ENCODE measurements around the gene FAM193A. TPM values are rescaled to one million over a fixed set of nuclear protein-coding genes. Genes with fewer than 3 reads are reported as not detected.
"Not testable (repeated sequence)": the region's sequence is repeated elsewhere in the genome, so short reads cannot be mapped to it uniquely, and the experiment has no call there.

The FAM193A gene
- total RNA-seq, 1 experiment from 2014 or later, result 38.8 TPM

DNA sequence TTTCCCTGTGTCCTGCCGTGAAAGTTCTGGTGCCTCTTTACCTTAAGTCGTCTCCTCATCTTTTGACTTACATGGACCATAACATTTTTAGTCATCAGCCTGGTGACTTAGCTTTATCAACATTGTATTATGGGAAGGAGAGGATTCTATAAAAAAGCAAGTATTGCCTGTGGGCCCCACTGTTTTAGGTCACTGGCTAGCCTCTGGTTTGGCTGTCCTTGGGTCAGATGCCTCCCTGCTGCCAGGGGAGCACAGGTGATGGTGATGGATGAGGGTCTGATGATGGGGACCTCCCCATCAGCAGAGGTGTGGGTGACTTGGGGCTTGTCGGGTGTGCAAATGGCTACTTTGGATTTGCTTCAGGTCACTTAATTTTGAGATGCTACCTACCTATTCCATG is 51.8 kb downstream of the FAM193A start:
- no peaks in the 10 kb centered on the region for H3K27me3 ChIP-seq (ENCODE audit: low read length)
- peak overlapping the region; percentile 37 for H3K9ac ChIP-seq (ENCODE audit: low read length)
- peak overlapping the region; percentile 66 for H3K27ac ChIP-seq (ENCODE audit: low read length)
- H3K79me2 ChIP-seq (ENCODE audit: low read length), result peaks cover 98% of the 10 kb centered on the region
- no peaks in the 10 kb centered on the region for H3K36me3 ChIP-seq (ENCODE audit: insufficient read depth, low read length)
- no peak for DNase-seq
- no peaks in the 10 kb centered on the region for H3K9me2 ChIP-seq (replicated peaks; ENCODE audit: insufficient read depth, low read length)
- 0 out of 2 replicates have a peak, but pooled peaks cover 11% of the 10 kb centered on the region for H4K20me1 ChIP-seq (ENCODE audit: insufficient read depth, low read depth, low read length)
- H3K4me1 ChIP-seq (ENCODE audit: low read length), result peaks cover 64% of the 10 kb centered on the region
- peak overlapping the region; percentile 40; the same call in 1 of the 2 replicates for H3K4me3 ChIP-seq (ENCODE audit: low read length)
- H2AFZ ChIP-seq (ENCODE audit: low read length), result no peak overlapping the region
- H3K4me2 ChIP-seq (ENCODE audit: low read depth, low read length, poor library complexity, severe bottlenecking), result peak overlapping the region; percentile 64
- no peaks in the 10 kb centered on the region for H3K9me3 ChIP-seq (ENCODE audit: low read length)

DNA sequence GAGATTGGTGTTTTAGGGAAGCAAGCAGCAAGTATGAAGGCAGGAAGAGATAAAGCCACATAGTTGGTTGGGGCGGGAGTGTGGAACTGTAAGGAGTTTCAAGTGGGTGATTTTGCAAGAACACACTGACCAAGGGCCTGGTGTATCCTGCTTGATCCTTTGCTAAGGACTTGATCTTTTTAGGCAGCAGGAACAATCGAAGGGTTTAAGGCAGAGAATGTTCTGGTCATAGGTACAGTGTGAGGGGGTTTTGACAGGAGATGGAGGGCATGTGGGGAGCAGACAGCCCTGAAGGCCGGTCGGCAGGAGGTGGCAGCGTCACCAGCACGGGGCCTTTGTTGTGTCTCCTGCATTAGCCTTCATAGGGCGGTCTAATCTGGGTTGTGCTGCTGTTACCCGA is 54.7 kb downstream of the FAM193A start:
- no peak overlapping the region for H3K27ac ChIP-seq (ENCODE audit: low read length)
- H3K4me2 ChIP-seq (ENCODE audit: low read depth, low read length, poor library complexity, severe bottlenecking), result no peak overlapping the region
- no peaks in the 10 kb centered on the region for H3K27me3 ChIP-seq (ENCODE audit: low read length)
- no peak overlapping the region for H3K9ac ChIP-seq (ENCODE audit: low read length)
- peaks cover 97% of the 10 kb centered on the region for H3K79me2 ChIP-seq (ENCODE audit: low read length)
- H3K4me1 ChIP-seq (ENCODE audit: low read length), result peaks cover 70% of the 10 kb centered on the region
- no peaks in the 10 kb centered on the region for H3K9me2 ChIP-seq (replicated peaks; ENCODE audit: insufficient read depth, low read length)
- no peaks in the 10 kb centered on the region for H3K36me3 ChIP-seq (ENCODE audit: insufficient read depth, low read length)
- no peak for DNase-seq
- no peak overlapping the region for H3K4me3 ChIP-seq (ENCODE audit: low read length)
- 0 out of 2 replicates have a peak, but pooled peaks cover 11% of the 10 kb centered on the region for H4K20me1 ChIP-seq (ENCODE audit: insufficient read depth, low read depth, low read length)
- no peak overlapping the region for H2AFZ ChIP-seq (ENCODE audit: low read length)
- H3K9me3 ChIP-seq (ENCODE audit: low read length), result no peaks in the 10 kb centered on the region

DNA sequence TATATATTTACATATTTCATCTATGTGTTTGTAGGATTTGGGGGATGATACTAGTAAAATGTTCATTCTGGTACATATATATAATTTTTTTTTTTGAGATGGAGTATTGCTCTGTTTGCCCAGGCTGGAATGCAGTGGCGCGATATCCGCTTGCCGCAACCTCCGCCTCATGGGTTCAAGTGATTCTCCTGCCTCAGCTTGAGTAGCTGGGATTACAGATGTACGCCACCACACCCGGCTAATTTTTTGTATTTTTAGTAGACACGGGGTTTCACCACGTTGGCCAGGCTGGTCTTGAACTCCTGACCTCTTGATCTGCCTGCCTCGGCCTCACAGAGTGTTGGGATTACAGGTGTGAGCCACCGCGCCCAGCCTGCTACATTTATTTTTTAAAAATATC is 55.6 kb downstream of the FAM193A start:
- not testable (repeated sequence) for H3K36me3 ChIP-seq (ENCODE audit: insufficient read depth, low read length); H4K20me1 ChIP-seq (ENCODE audit: insufficient read depth, low read depth, low read length); H3K9me2 ChIP-seq (replicated peaks; ENCODE audit: insufficient read depth, low read length); DNase-seq; H3K4me3 ChIP-seq (ENCODE audit: low read length); H2AFZ ChIP-seq (ENCODE audit: low read length); H3K9ac ChIP-seq (ENCODE audit: low read length); H3K9me3 ChIP-seq (ENCODE audit: low read length); H3K4me2 ChIP-seq (ENCODE audit: low read depth, low read length, poor library complexity, severe bottlenecking); H3K27me3 ChIP-seq (ENCODE audit: low read length)
- peaks cover 97% of the 10 kb centered on the region for H3K79me2 ChIP-seq (ENCODE audit: low read length)
- H3K4me1 ChIP-seq (ENCODE audit: low read length), result peaks cover 70% of the 10 kb centered on the region
- peak overlapping the region; percentile 52; the same call in 1 of the 2 replicates for H3K27ac ChIP-seq (ENCODE audit: low read length)

DNA sequence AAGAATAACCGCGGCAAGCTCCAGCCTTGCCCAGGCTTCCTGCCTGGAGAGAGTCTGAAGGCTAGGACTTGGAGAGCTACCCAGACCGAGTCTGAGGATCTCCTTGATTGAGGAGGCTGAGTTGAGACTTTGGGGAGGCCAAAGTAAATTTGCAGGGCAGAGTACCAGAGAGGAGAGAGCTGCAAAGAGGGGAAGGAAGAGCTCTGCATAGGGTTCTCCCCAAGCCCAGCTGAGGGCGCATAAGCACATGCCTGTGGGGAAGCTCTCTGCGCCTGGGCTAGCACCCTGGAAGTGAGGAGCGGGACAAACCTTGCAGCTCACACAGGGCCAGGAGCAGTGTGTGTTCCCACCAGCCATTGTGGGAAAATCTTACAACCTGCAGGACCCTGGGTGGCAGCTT is 56.1 kb downstream of the FAM193A start:
- Histone ChIP-seq H3K27ac (ENCODE audit: low read length) (peak overlapping the region; percentile 52), H3K4me3 (ENCODE audit: low read length) (no peak overlapping the region), H2AFZ (ENCODE audit: low read length) (no peak overlapping the region), H3K79me2 (ENCODE audit: low read length) (peaks cover 97% of the 10 kb centered on the region), H3K9me2 (replicated peaks; ENCODE audit: insufficient read depth, low read length) (no peaks in the 10 kb centered on the region), H3K9me3 (ENCODE audit: low read length) (no peaks in the 10 kb centered on the region), H3K9ac (ENCODE audit: low read length) (no peak overlapping the region), H3K4me1 (ENCODE audit: low read length) (peaks cover 70% of the 10 kb centered on the region), H3K27me3 (ENCODE audit: low read length) (no peaks in the 10 kb centered on the region), H3K36me3 (ENCODE audit: insufficient read depth, low read length) (no peaks in the 10 kb centered on the region), H4K20me1 (ENCODE audit: insufficient read depth, low read depth, low read length) (0 out of 2 replicates have a peak, but pooled peaks cover 5% of the 10 kb centered on the region), H3K4me2 (ENCODE audit: low read depth, low read length, poor library complexity, severe bottlenecking) (no peak overlapping the region)
- no peak for DNase-seq

DNA sequence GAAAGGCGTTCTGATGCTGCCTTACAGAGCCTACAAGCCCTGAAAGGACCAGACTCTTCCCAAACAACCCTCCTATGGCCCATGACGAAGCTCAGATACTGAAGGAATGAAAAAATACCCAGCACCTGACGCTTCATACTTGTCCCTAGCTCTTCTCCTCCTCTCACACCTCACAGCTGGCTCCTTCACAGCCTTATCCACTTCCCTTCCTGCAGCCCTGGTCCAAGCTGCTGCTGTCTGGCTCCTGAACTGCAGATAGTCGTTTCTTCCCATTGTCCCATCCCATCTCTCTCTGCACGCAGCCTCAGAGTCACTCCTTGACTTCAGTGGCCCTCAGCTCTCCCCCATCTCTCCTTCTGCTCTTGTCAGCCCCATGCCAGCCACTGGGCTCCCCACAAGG is 56.6 kb downstream of the FAM193A start:
- 0 out of 2 replicates have a peak, but pooled peaks cover 4% of the 10 kb centered on the region for H4K20me1 ChIP-seq (ENCODE audit: insufficient read depth, low read depth, low read length)
- no peak for DNase-seq
- no peaks in the 10 kb centered on the region for H3K27me3 ChIP-seq (ENCODE audit: low read length)
- peaks cover 70% of the 10 kb centered on the region for H3K4me1 ChIP-seq (ENCODE audit: low read length)
- H2AFZ ChIP-seq (ENCODE audit: low read length), result no peak overlapping the region
- no peaks in the 10 kb centered on the region for H3K36me3 ChIP-seq (ENCODE audit: insufficient read depth, low read length)
- H3K4me2 ChIP-seq (ENCODE audit: low read depth, low read length, poor library complexity, severe bottlenecking), result no peak overlapping the region
- H3K4me3 ChIP-seq (ENCODE audit: low read length), result no peak overlapping the region
- H3K9me3 ChIP-seq (ENCODE audit: low read length), result no peaks in the 10 kb centered on the region
- peaks cover 97% of the 10 kb centered on the region for H3K79me2 ChIP-seq (ENCODE audit: low read length)
- no peaks in the 10 kb centered on the region for H3K9me2 ChIP-seq (replicated peaks; ENCODE audit: insufficient read depth, low read length)
- no peak overlapping the region for H3K9ac ChIP-seq (ENCODE audit: low read length)
- peak overlapping the region; percentile 52; the same call in 1 of the 2 replicates for H3K27ac ChIP-seq (ENCODE audit: low read length)

DNA sequence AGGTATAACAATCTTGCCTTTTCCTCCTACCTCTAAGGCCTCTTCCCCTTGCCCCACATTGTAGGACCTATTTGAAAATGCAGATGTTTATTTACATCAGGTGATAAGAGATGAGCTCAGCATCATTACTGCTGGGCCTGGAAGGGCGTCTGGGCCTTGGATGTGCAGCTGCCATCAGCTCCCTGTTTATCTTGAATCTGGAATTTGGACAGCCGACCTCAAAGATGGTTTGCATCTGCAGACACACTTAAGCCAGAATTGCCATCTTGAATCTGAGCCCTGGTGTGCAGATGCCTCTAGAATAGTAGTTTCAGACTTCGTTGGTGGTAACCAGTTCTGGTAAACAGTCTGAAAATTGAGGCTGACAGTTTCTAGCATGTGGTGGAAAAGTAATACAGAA is 59.0 kb downstream of the FAM193A start:
- Histone ChIP-seq H3K4me1 (ENCODE audit: low read length) (peaks cover 78% of the 10 kb centered on the region), H3K27ac (ENCODE audit: low read length) (peak overlapping the region; percentile 62), H3K27me3 (ENCODE audit: low read length) (no peaks in the 10 kb centered on the region), H3K4me2 (ENCODE audit: low read depth, low read length, poor library complexity, severe bottlenecking) (no peak overlapping the region), H3K79me2 (ENCODE audit: low read length) (peaks cover 99% of the 10 kb centered on the region), H4K20me1 (ENCODE audit: insufficient read depth, low read depth, low read length) (no peaks in the 10 kb centered on the region), H3K9me3 (ENCODE audit: low read length) (no peaks in the 10 kb centered on the region), H3K9me2 (replicated peaks; ENCODE audit: insufficient read depth, low read length) (no peaks in the 10 kb centered on the region), H3K4me3 (ENCODE audit: low read length) (no peak overlapping the region), H3K36me3 (ENCODE audit: insufficient read depth, low read length) (no peaks in the 10 kb centered on the region), H3K9ac (ENCODE audit: low read length) (no peak overlapping the region), H2AFZ (ENCODE audit: low read length) (no peak overlapping the region)
- DNase-seq, result no peak

DNA sequence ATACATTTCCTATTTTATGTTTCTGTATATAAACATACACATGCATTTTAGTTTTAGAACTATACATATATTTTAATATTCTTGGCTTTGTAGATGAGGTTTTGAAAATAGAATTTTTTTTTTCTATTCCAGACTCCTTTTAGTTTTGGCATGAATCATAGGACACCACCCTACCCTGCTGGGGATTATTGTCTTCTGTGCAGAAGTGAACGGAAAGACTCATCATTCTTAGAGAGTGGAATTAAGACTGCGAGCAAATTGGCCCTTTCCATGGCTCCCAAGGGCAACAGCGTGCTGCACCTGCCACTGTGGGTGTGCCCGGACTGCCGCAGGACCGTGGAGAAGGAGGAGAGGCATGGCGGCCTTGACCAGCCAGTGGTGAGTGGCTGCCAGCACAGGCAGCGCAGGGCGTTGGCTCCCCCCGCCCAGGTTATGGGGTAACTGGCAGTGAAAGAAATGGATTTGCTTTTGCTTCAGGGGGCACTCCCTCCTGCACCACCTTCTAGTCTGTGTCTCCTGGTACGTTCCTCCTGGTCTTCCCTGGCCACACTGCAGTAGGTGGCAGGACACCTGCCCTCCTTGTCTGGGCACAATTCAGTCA is 59.6 kb downstream of the FAM193A start:
- Histone ChIP-seq H2AFZ (ENCODE audit: low read length) (no peak overlapping the region), H3K4me3 (ENCODE audit: low read length) (no peak overlapping the region), H3K27me3 (ENCODE audit: low read length) (no peaks in the 10 kb centered on the region), H3K4me2 (ENCODE audit: low read depth, low read length, poor library complexity, severe bottlenecking) (no peak overlapping the region), H4K20me1 (ENCODE audit: insufficient read depth, low read depth, low read length) (no peaks in the 10 kb centered on the region), H3K9me2 (replicated peaks; ENCODE audit: insufficient read depth, low read length) (no peaks in the 10 kb centered on the region), H3K4me1 (ENCODE audit: low read length) (peaks cover 81% of the 10 kb centered on the region), H3K79me2 (ENCODE audit: low read length) (peaks cover 99% of the 10 kb centered on the region), H3K27ac (ENCODE audit: low read length) (peak overlapping the region; percentile 85), H3K9me3 (ENCODE audit: low read length) (no peaks in the 10 kb centered on the region), H3K9ac (ENCODE audit: low read length) (no peak overlapping the region), H3K36me3 (ENCODE audit: insufficient read depth, low read length) (no peaks in the 10 kb centered on the region)
- no peak for DNase-seq

DNA sequence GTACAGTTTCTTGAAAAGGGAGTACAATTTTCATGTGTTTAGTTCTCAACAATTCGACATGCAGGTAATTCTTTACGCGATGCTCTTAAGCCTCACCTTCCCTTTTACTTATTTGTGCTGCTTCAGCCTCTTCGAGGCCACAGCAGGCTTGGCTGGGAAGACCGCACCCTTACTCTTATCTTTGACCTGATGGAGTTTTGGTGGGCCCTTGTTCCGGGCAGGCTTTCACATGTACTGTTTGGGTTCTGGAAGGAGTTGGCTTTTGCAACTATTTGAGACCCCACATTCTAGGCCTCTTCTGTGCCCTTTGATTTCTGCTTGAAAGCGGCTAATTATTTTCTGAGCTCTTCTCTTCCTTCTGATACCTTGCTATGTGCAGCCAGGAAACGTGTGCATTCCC is 60.2 kb downstream of the FAM193A start:
- Histone ChIP-seq H3K4me1 (ENCODE audit: low read length) (peaks cover 76% of the 10 kb centered on the region), H3K27me3 (ENCODE audit: low read length) (no peaks in the 10 kb centered on the region), H3K9me3 (ENCODE audit: low read length) (no peaks in the 10 kb centered on the region), H3K79me2 (ENCODE audit: low read length) (peaks cover 99% of the 10 kb centered on the region), H2AFZ (ENCODE audit: low read length) (no peak overlapping the region), H3K9ac (ENCODE audit: low read length) (peak overlapping the region; percentile 47), H3K36me3 (ENCODE audit: insufficient read depth, low read length) (no peaks in the 10 kb centered on the region), H3K27ac (ENCODE audit: low read length) (peak overlapping the region; percentile 85), H3K4me3 (ENCODE audit: low read length) (no peak overlapping the region), H4K20me1 (ENCODE audit: insufficient read depth, low read depth, low read length) (no peaks in the 10 kb centered on the region), H3K9me2 (replicated peaks; ENCODE audit: insufficient read depth, low read length) (no peaks in the 10 kb centered on the region), H3K4me2 (ENCODE audit: low read depth, low read length, poor library complexity, severe bottlenecking) (peak overlapping the region; percentile 65)
- DNase-seq, result no peak
